ENCODE results near the gene ITGA5.
A peak's percentile ranks its signal among the peaks of the same experiment; 100 is the strongest.

ITGA5 gene

DNA sequence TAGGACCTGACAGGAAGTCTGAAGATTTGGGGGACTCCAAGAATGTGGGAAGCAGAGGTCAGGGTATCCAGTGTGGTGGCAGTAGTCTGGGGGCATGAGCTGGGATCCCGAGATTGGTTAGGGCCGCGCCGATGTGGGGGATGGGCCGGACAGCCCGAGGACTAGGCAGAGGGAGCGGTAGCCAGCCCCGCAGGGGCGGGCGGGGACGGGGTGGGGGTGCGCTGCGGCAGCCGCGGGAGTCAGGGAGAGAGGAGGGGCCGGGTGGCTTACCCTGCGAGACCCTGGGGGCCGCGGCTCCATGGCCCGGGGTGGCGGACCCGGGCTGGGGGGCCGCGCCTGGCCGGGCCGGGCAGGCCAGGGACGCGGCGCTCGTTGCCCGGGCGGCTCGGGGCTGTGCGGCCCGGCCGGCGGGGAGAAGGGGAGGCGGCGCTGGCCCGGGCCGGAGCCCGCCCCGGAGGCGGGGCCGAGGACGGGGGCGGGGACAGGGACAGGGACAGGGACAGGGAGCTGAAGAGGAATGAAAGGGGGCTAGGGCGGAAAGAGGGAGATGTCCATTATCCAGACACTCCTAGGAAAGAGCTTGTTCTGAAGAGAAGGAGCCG, 40.2 kb downstream of the ITGA5 start:
- no peaks in the 10 kb centered on the region for H3K79me2 ChIP-seq (ENCODE audit: control insufficient read depth, insufficient read depth, low read length, unreplicated experiment)
- no peaks in the 10 kb centered on the region for H3K27me3 ChIP-seq (ENCODE audit: insufficient read depth, low read length)
- no peak overlapping the region for H2AFZ ChIP-seq (ENCODE audit: low read length, unreplicated experiment)
- no peak overlapping the region for H3K27ac ChIP-seq (ENCODE audit: low read depth, low read length)
- peak overlapping the region; percentile 65 for H3K4me3 ChIP-seq (ENCODE audit: low read depth, low read length)
- H3K4me1 ChIP-seq (ENCODE audit: control insufficient read depth, insufficient read depth, low read length, unreplicated experiment), result peaks cover 43% of the 10 kb centered on the region
- peaks cover 7% of the 10 kb centered on the region for H3K36me3 ChIP-seq (ENCODE audit: insufficient read depth, low read length)

DNA sequence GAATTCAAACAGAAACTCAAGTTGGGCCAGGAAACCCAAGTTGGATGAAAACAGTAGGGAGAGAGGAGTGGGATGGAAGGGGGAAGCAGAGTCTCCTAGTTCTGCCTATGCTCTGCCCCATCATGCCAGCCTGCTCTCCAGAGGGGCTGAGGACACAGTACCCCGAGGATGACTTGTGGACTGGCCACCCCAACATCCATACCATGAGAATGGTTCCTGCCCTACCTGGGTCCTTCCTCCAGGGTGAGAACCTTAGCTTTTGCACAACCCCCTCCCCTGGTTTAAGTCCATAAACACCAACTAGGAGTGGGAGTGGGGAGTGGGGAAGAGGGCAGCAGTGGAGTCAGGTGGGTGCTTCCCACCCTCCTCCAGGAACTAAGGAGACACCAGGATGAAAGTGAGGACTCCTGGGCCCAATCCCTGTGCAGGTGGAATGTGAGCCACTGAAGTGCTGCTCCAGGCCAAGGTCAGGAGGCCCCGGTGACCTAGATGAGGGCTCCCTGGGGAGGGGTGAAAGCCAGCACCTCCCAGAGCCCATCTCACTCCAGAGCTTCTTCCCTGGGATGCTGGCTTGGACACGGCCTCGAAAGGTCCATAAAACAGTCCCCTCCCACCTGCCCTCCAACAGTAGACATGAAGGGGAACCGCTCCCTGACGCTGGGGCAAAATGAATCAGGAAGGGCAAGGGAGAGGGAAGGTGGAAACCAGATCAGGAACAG, 41.1 kb downstream of the ITGA5 start:
- H3K27ac ChIP-seq (ENCODE audit: low read depth, low read length), result no peak overlapping the region
- H3K4me1 ChIP-seq (ENCODE audit: control insufficient read depth, insufficient read depth, low read length, unreplicated experiment), result peaks cover 45% of the 10 kb centered on the region
- H3K36me3 ChIP-seq (ENCODE audit: insufficient read depth, low read length), result peaks cover 7% of the 10 kb centered on the region
- peak overlapping the region; percentile 65; the same call in 1 of the 2 replicates for H3K4me3 ChIP-seq (ENCODE audit: low read depth, low read length)
- H3K79me2 ChIP-seq (ENCODE audit: control insufficient read depth, insufficient read depth, low read length, unreplicated experiment), result no peaks in the 10 kb centered on the region
- H3K27me3 ChIP-seq (ENCODE audit: insufficient read depth, low read length), result no peaks in the 10 kb centered on the region
- no peak overlapping the region for H2AFZ ChIP-seq (ENCODE audit: low read length, unreplicated experiment)

DNA sequence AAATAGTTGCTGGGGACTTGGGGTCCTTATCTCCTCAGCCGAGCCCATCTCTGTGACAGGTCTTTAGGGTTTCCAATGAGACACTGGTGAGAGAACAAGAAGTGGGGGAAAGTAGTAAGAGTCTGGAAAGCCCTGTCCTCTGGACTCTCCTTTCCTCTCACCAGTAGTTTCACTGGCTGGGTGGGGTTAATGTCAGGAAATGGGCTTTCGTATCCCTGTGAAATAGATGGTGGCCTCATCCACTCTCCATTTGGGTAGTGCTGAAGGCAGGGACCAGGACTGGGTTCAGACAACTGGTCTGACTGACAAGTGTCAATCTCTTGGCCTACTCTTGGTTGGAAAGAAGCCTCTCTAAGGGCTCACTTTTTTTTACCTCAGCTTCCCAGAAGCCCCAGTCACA, 42.1 kb downstream of the ITGA5 start:
- no peak overlapping the region for H3K27ac ChIP-seq (ENCODE audit: low read depth, low read length)

DNA sequence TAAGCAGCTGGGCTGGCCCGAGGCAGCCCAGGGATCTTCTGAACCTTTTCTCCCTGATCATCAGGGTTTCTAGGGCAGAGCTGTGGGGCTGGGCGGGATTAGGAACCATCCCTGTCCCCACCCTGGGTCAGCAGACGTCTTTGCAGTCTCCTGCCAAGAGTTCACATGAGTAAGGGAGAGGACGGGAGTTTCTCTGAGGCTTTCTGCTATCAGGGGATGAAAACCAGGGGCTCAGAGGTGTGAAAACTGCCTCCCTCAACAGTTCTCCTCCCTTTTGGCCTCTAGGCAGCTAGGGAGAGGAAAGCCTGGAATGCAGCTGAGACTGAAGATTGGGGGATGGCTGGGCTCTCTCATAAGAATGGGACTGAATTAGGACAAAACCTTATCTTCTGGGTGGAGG, 42.5 kb downstream of the ITGA5 start:
- H3K79me2 ChIP-seq (ENCODE audit: control insufficient read depth, insufficient read depth, low read length, unreplicated experiment), result no peaks in the 10 kb centered on the region
- no peak overlapping the region for H3K4me3 ChIP-seq (ENCODE audit: low read depth, low read length)
- no peak overlapping the region for H2AFZ ChIP-seq (ENCODE audit: low read length, unreplicated experiment)
- no peaks in the 10 kb centered on the region for H3K27me3 ChIP-seq (ENCODE audit: insufficient read depth, low read length)
- H3K27ac ChIP-seq (ENCODE audit: low read depth, low read length), result no peak overlapping the region
- peaks cover 3% of the 10 kb centered on the region; the same call in 1 of the 2 replicates for H3K36me3 ChIP-seq (ENCODE audit: insufficient read depth, low read length)
- peaks cover 47% of the 10 kb centered on the region for H3K4me1 ChIP-seq (ENCODE audit: control insufficient read depth, insufficient read depth, low read length, unreplicated experiment)

More for the DNA sequence above, 42.1 kb downstream of the ITGA5 start:
- Histone ChIP-seq H3K36me3 (ENCODE audit: insufficient read depth, low read length) (peaks cover 3% of the 10 kb centered on the region; the same call in 1 of the 2 replicates), H3K27me3 (ENCODE audit: insufficient read depth, low read length) (no peaks in the 10 kb centered on the region), H3K79me2 (ENCODE audit: control insufficient read depth, insufficient read depth, low read length, unreplicated experiment) (no peaks in the 10 kb centered on the region), H3K4me3 (ENCODE audit: low read depth, low read length) (no peak overlapping the region), H2AFZ (ENCODE audit: low read length, unreplicated experiment) (no peak overlapping the region), H3K4me1 (ENCODE audit: control insufficient read depth, insufficient read depth, low read length, unreplicated experiment) (peaks cover 45% of the 10 kb centered on the region)

DNA sequence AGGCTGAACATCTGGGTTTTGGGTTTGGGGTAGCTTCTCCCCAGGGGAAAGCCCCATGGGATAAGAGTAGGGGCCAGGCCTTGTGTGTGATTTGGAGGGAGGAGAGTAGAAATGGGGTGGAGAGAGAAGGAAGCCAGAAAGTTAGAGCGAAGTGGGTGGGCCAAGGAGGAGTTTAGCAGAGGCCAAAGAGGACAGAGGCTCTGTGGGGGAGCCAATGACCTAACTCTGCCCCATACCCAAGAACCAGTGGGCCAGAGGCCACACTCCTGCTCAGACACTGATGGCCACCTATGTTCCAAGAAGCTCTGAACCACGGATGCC, 43.8 kb downstream of the ITGA5 start:
- peaks cover 54% of the 10 kb centered on the region for H3K4me1 ChIP-seq (ENCODE audit: control insufficient read depth, insufficient read depth, low read length, unreplicated experiment)
- H2AFZ ChIP-seq (ENCODE audit: low read length, unreplicated experiment), result no peak overlapping the region
- no peaks in the 10 kb centered on the region for H3K27me3 ChIP-seq (ENCODE audit: insufficient read depth, low read length)

DNA sequence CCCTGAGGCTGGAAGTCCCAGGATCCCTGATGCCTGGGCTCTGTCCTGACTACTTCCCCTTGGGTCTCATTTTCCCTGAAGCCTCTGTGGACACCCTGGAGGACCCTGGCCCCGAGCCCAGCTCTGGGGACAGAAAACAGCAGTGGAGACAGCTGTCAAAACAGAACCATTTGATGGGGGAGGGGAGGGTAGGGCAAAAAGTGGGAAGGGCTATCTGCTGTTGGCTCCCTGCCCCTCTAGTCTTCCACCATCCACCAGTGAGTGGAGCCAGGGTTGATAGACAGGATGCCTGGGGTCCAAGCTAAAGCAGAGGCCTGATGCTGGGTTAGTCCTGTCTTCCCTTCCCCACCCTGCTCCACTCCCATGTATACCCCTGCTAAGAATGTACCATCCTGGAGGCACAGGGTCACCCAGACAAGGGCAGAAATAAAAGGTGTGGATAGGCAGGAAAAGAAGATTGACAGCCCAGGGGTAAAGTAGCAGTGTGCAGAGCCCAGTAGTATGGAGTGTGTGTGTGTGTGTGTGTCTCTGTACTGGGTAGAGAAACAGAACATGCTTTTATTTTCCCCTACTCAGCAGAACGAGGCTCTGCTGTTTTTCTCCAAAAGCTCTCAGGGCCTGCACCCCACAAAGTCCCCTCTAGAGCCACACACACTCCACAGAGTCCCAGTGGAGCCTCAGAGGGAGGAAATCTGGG, 44.4 kb downstream of the ITGA5 start:
- H3K79me2 ChIP-seq (ENCODE audit: control insufficient read depth, insufficient read depth, low read length, unreplicated experiment), result no peaks in the 10 kb centered on the region
- no peak overlapping the region; the same call in 1 of the 2 replicates for H3K27ac ChIP-seq (ENCODE audit: low read depth, low read length)
- no peaks in the 10 kb centered on the region for H3K36me3 ChIP-seq (ENCODE audit: insufficient read depth, low read length)
- peaks cover 56% of the 10 kb centered on the region for H3K4me1 ChIP-seq (ENCODE audit: control insufficient read depth, insufficient read depth, low read length, unreplicated experiment)
- no peaks in the 10 kb centered on the region for H3K27me3 ChIP-seq (ENCODE audit: insufficient read depth, low read length)
- no peak overlapping the region for H2AFZ ChIP-seq (ENCODE audit: low read length, unreplicated experiment)
- no peak overlapping the region for H3K4me3 ChIP-seq (ENCODE audit: low read depth, low read length)

More for the DNA sequence above, 43.8 kb downstream of the ITGA5 start:
- Histone ChIP-seq H3K27ac (ENCODE audit: low read depth, low read length) (no peak overlapping the region), H3K4me3 (ENCODE audit: low read depth, low read length) (no peak overlapping the region), H3K36me3 (ENCODE audit: insufficient read depth, low read length) (no peaks in the 10 kb centered on the region), H3K79me2 (ENCODE audit: control insufficient read depth, insufficient read depth, low read length, unreplicated experiment) (no peaks in the 10 kb centered on the region)

DNA sequence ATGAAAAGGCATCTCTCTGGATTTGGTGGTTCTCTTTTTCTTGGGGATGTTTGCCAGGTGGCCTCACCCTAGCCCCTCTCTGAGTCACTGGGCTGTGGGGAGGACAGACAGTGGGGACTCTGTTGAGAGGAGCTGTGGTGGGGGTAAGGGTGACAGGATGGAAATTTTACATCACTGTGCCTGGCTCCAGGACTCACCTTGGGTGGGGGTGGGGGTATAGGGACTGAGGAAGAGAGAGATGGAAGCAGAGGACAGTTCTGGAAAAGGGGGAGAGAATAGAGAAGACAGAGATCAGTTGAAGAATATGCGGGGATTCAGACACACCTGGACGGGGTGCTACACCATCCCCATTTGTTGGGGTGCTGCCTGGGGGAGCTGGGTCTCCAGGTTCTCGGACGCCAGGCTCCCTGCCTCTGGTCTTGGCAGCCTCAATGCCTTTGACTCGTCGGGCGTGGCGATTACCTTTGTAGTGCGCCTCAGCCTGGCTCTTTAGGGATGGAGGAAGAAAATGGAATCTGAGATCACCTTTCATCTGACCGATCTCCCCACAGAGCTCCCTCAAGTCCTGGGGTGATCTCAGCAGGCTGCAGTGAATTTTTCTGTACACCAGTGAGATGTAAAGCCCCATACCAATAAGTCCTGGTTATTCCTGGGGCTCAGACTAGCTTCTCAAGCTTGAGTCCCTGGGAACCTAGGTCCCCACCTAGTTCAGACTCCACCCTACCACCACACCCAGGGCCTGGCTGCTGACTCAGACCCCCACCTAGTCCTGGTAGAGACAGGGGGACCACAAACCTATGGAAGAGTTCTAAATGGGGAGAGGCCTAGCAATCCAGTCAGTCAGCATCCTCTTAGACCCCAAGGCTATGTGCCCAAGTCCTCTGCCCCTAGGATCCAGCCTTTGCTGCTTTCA, 45.2 kb downstream of the ITGA5 start:
- no peak overlapping the region for H3K4me3 ChIP-seq (ENCODE audit: low read depth, low read length)
- peak overlapping the region; percentile 50 for H3K27ac ChIP-seq (ENCODE audit: low read depth, low read length)
- H3K79me2 ChIP-seq (ENCODE audit: control insufficient read depth, insufficient read depth, low read length, unreplicated experiment), result no peaks in the 10 kb centered on the region
- H3K36me3 ChIP-seq (ENCODE audit: insufficient read depth, low read length), result no peaks in the 10 kb centered on the region
- H3K27me3 ChIP-seq (ENCODE audit: insufficient read depth, low read length), result no peaks in the 10 kb centered on the region
- no peak overlapping the region for H2AFZ ChIP-seq (ENCODE audit: low read length, unreplicated experiment)
- peaks cover 59% of the 10 kb centered on the region for H3K4me1 ChIP-seq (ENCODE audit: control insufficient read depth, insufficient read depth, low read length, unreplicated experiment)

DNA sequence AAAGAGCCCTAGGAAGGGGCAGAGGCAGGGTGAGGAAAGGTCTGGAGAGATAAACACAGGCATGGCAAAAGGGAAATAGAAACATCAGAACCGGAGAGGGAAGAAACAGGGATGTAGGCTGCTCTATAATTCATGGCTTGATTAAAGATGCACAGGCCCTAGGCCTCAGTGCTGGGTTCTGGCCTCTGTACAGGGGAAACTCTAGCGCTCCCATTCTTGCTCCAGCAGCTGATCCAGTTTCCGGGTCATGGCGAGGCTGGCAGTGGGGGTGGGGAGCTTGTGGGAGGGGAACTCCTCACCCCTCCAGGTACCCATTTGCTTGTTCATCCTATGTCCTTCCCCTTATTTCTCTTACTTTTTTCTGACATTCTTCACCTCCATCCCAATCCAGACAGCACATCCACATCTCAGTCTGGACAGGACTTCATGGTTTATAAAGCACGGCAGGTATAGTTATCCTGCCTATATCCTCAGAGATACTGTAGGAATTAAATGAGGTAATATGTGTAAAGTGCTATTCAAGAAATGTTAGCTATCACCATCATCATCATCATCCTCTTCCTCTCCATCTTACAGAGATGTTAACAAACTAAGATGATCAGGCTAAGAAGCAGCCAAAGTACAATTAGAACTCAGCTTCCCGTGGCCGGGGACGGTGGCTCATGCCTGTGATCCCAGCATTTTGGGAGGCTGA, 46.8 kb downstream of the ITGA5 start:
- Histone ChIP-seq H3K27ac (ENCODE audit: low read depth, low read length) (peak overlapping the region; percentile 58), H3K4me3 (ENCODE audit: low read depth, low read length) (no peak overlapping the region), H3K79me2 (ENCODE audit: control insufficient read depth, insufficient read depth, low read length, unreplicated experiment) (no peaks in the 10 kb centered on the region), H3K36me3 (ENCODE audit: insufficient read depth, low read length) (no peaks in the 10 kb centered on the region), H3K4me1 (ENCODE audit: control insufficient read depth, insufficient read depth, low read length, unreplicated experiment) (peaks cover 60% of the 10 kb centered on the region), H3K27me3 (ENCODE audit: insufficient read depth, low read length) (no peaks in the 10 kb centered on the region), H2AFZ (ENCODE audit: low read length, unreplicated experiment) (no peak overlapping the region)

DNA sequence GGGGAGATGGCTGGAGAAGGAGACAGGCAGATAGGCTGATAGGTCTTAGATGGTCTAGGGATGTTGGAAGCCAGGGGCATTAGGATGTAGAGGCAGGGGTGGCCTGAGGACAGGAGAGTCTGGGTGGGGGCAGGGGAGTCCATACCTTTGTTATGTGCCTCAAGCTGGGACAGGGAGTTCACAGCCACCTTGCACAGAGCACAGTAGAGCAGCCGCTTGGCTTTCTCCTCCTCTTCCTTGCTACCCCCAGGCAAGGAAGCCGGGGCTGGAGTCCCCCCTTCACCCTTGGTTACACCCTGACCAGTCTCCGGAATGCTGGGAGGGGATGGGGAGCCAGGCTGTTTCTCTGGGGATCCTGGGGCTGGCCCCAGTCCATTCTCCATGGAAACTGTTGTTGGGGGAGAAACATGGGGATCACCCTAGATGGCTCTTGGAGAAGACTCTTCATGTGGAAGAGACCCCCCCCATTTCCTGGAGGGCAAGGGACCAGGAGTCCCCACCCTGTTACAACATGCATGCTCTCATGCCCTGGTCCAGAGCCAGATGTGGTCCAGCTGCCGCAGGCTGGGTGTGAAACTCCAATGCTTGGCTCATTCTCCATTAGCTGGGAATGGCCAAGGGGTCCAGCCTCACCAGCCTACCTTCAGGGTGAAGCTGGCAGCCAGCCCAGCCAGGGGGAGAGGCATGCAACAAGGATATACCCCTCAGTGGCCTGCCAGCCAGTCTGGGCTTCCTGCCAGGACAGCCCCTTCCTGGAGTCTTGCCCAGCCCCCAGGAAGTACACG, 47.5 kb downstream of the ITGA5 start:
- no peak overlapping the region for H3K4me3 ChIP-seq (ENCODE audit: low read depth, low read length)
- peaks cover 60% of the 10 kb centered on the region for H3K4me1 ChIP-seq (ENCODE audit: control insufficient read depth, insufficient read depth, low read length, unreplicated experiment)

More for the DNA sequence above, 47.5 kb downstream of the ITGA5 start:
- peak overlapping the region; percentile 58 for H3K27ac ChIP-seq (ENCODE audit: low read depth, low read length)
- no peak overlapping the region for H2AFZ ChIP-seq (ENCODE audit: low read length, unreplicated experiment)
- no peaks in the 10 kb centered on the region for H3K27me3 ChIP-seq (ENCODE audit: insufficient read depth, low read length)
- H3K79me2 ChIP-seq (ENCODE audit: control insufficient read depth, insufficient read depth, low read length, unreplicated experiment), result no peaks in the 10 kb centered on the region
- no peaks in the 10 kb centered on the region for H3K36me3 ChIP-seq (ENCODE audit: insufficient read depth, low read length)
